SK-N-SH treated with all-trans-retinoic acid at 6 μM for 48 hours (cell line): ENCODE results near the gene CDKN1A.

Experiments used
- ATAC-seq: fragments of 200-7000 bp; cut with Tn5 transposase; 3 replicates; pipeline ENCODE4 v1.9.1; 2020; ENCODE audit warnings: mild to moderate bottlenecking, moderate library complexity
- ARNTL ChIP-seq: fragments of 450-650 bp; formaldehyde crosslinking; IDR thresholded peaks from 2 replicates; pipeline ENCODE4 v1.5.0; 2020; ENCODE audit warnings: low read depth, mild to moderate bottlenecking, moderate library complexity, borderline replicate concordance
- BACH2 ChIP-seq: fragments of 250-450 bp; sonication (Bioruptor Pico); IDR thresholded peaks from 2 replicates; pipeline ENCODE4 v1.9.0; 2021; ENCODE audit warnings: mild to moderate bottlenecking, borderline replicate concordance
- CREB5 ChIP-seq: fragments of 250-450 bp; sonication (Bioruptor Pico); IDR thresholded peaks from 2 replicates; pipeline ENCODE4 v1.5.1; 2020; ENCODE audit warnings: low read depth, mild to moderate bottlenecking, moderate library complexity
- CSDC2 ChIP-seq: fragments of 250-450 bp; sonication (Bioruptor Pico); IDR thresholded peaks from 2 replicates; pipeline ENCODE4 v1.5.0; 2020; ENCODE audit warnings: mild to moderate bottlenecking, moderate library complexity
- CSRNP3 ChIP-seq: fragments of 250-450 bp; sonication (Bioruptor Pico); IDR thresholded peaks from 2 replicates; pipeline ENCODE4 v1.5.1; 2021; ENCODE audit warnings: mild to moderate bottlenecking, moderate library complexity
- ESRRG ChIP-seq: fragments of 250-450 bp; sonication (Bioruptor Pico); IDR thresholded peaks from 2 replicates; pipeline ENCODE4 v1.6.1; 2021; ENCODE audit warnings: mild to moderate bottlenecking
- GLIS3 ChIP-seq: fragments of 250-450 bp; sonication (Bioruptor Pico); IDR thresholded peaks from 2 replicates; pipeline ENCODE4 v1.5.0; 2020; ENCODE audit warnings: mild to moderate bottlenecking, moderate library complexity
- ISL1 ChIP-seq: fragments of 250-450 bp; sonication (Bioruptor Pico); IDR thresholded peaks from 2 replicates; pipeline ENCODE4 v2.1.2; 2022; ENCODE audit warnings: mild to moderate bottlenecking, moderate library complexity
- OSR1 ChIP-seq: fragments of 250-450 bp; sonication (Bioruptor Pico); IDR thresholded peaks from 2 replicates; pipeline ENCODE4 v1.8.0; 2022; ENCODE audit warnings: moderate library complexity, mild to moderate bottlenecking, inconsistent platforms
- PPARA ChIP-seq: fragments of 250-450 bp; sonication (Bioruptor Pico); IDR thresholded peaks from 2 replicates; pipeline ENCODE4 v1.5.0; 2020; ENCODE audit warnings: mild to moderate bottlenecking, borderline replicate concordance
- RARB ChIP-seq: fragments of 250-450 bp; sonication (Bioruptor Pico); IDR thresholded peaks from 2 replicates; pipeline ENCODE4 v1.8.0; 2021; ENCODE audit warnings: mild to moderate bottlenecking, moderate library complexity
- SNAI2 ChIP-seq: fragments of 250-450 bp; sonication (Bioruptor Pico); IDR thresholded peaks from 2 replicates; pipeline ENCODE4 v1.5.0; 2020; ENCODE audit warnings: mild to moderate bottlenecking, moderate library complexity
- TCF4 ChIP-seq: fragments of 250-450 bp; sonication (Bioruptor Pico); IDR thresholded peaks from 2 replicates; pipeline ENCODE4 v1.8.0; 2021; ENCODE audit warnings: mild to moderate bottlenecking, moderate library complexity, borderline replicate concordance
- TOX ChIP-seq: fragments of 250-450 bp; sonication (Bioruptor Pico); IDR thresholded peaks from 2 replicates; pipeline ENCODE4 v1.8.0; 2021; ENCODE audit warnings: mild to moderate bottlenecking, moderate library complexity, borderline replicate concordance
- TSHZ2 ChIP-seq: fragments of 250-450 bp; sonication (Bioruptor Pico); IDR thresholded peaks from 2 replicates; pipeline ENCODE4 v1.5.0; 2020; ENCODE audit warnings: mild to moderate bottlenecking, moderate library complexity
- ZFP3 ChIP-seq: fragments of 250-450 bp; sonication (Bioruptor Pico); IDR thresholded peaks from 2 replicates; pipeline ENCODE4 v1.5.0; 2020; ENCODE audit warnings: mild to moderate bottlenecking, moderate library complexity
- ZFP30 ChIP-seq: fragments of 450-650 bp; formaldehyde crosslinking; IDR thresholded peaks from 2 replicates; pipeline ENCODE4 v1.5.0; 2022; ENCODE audit warnings: mild to moderate bottlenecking, moderate library complexity
- ZNF565 ChIP-seq: fragments of 450-650 bp; formaldehyde crosslinking; conservative IDR thresholded peaks from 2 replicates; pipeline ENCODE4 v1.5.0; 2020; ENCODE audit warnings: low read depth, mild to moderate bottlenecking, moderate library complexity
- ZNF70 ChIP-seq: fragments of 450-650 bp; formaldehyde crosslinking; IDR thresholded peaks from 2 replicates; pipeline ENCODE4 v1.5.0; 2020; ENCODE audit warnings: mild to moderate bottlenecking, moderate library complexity
- ZNF8 ChIP-seq: fragments of 450-650 bp; formaldehyde crosslinking; IDR thresholded peaks from 2 replicates; pipeline ENCODE4 v1.5.0; 2020; ENCODE audit warnings: mild to moderate bottlenecking, moderate library complexity
- TF ChIP-seq, protein P1 (sequence below): fragments of 250-450 bp; sonication (Bioruptor Pico); IDR thresholded peaks from 2 replicates; pipeline ENCODE4 v1.8.0; 2020; ENCODE audit warnings: mild to moderate bottlenecking, moderate library complexity, borderline replicate concordance
- TF ChIP-seq, protein P2 (sequence below): fragments of 250-450 bp; sonication (Bioruptor Pico); IDR thresholded peaks from 2 replicates; pipeline ENCODE4 v1.8.0; 2021; ENCODE audit warnings: low read depth, mild to moderate bottlenecking, moderate library complexity, borderline replicate concordance

CDKN1A gene

GRCh38 chr6:36712816-36713215, 34.3 kb downstream of the CDKN1A start:
- no peak for ATAC-seq
- TF ChIP-seq CREB5 (CRISPR knock-in tag) = no peak
- no peak for TF ChIP-seq TSHZ2
- TF ChIP-seq, protein P1, sequence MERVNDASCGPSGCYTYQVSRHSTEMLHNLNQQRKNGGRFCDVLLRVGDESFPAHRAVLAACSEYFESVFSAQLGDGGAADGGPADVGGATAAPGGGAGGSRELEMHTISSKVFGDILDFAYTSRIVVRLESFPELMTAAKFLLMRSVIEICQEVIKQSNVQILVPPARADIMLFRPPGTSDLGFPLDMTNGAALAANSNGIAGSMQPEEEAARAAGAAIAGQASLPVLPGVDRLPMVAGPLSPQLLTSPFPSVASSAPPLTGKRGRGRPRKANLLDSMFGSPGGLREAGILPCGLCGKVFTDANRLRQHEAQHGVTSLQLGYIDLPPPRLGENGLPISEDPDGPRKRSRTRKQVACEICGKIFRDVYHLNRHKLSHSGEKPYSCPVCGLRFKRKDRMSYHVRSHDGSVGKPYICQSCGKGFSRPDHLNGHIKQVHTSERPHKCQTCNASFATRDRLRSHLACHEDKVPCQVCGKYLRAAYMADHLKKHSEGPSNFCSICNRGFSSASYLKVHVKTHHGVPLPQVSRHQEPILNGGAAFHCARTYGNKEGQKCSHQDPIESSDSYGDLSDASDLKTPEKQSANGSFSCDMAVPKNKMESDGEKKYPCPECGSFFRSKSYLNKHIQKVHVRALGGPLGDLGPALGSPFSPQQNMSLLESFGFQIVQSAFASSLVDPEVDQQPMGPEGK (CRISPR knock-in tag) = no peak
- TF ChIP-seq PPARA (CRISPR knock-in tag) = no peak
- no peak for TF ChIP-seq CSDC2 (CRISPR knock-in tag)
- TF ChIP-seq TOX = no peak
- TF ChIP-seq ZNF8 (CRISPR knock-in tag) = no peak
- no peak for TF ChIP-seq ISL1 (CRISPR knock-in tag)
- TF ChIP-seq OSR1 = no peak
- TF ChIP-seq TCF4 (CRISPR knock-in tag) = no peak
- no peak for TF ChIP-seq CSRNP3 (CRISPR knock-in tag)
- TF ChIP-seq ZFP30 = no peak
- TF ChIP-seq ESRRG (CRISPR knock-in tag) = no peak
- TF ChIP-seq BACH2 (CRISPR knock-in tag) = no peak
- TF ChIP-seq RARB (CRISPR knock-in tag) = no peak

GRCh38 chr6:36713846-36714245, 35.3 kb downstream of the CDKN1A start:
- no peak for ATAC-seq
- TF ChIP-seq ARNTL (CRISPR knock-in tag) (no peak), PPARA (CRISPR knock-in tag) (no peak), ISL1 (CRISPR knock-in tag) (no peak), RARB (CRISPR knock-in tag) (no peak), ESRRG (CRISPR knock-in tag) (no peak)
- TF ChIP-seq, protein P1 (CRISPR knock-in tag) = no peak

GRCh38 chr6:36714511-36714910, 36.0 kb downstream of the CDKN1A start:
- ATAC-seq = no peak

More at GRCh38 chr6:36714511-36714910, 36.0 kb downstream of the CDKN1A start:
- TF ChIP-seq ZFP3 (no peak), TCF4 (CRISPR knock-in tag) (no peak), RARB (CRISPR knock-in tag) (no peak), BACH2 (CRISPR knock-in tag) (no peak), CSDC2 (CRISPR knock-in tag) (no peak), ZNF70 (CRISPR knock-in tag) (no peak), GLIS3 (CRISPR knock-in tag) (no peak), OSR1 (no peak), SNAI2 (no peak), ZNF565 (CRISPR knock-in tag) (no peak), ZNF8 (CRISPR knock-in tag) (no peak), ESRRG (CRISPR knock-in tag) (no peak), ZFP30 (no peak), PPARA (CRISPR knock-in tag) (no peak), CSRNP3 (CRISPR knock-in tag) (no peak)
- TF ChIP-seq, protein P2, sequence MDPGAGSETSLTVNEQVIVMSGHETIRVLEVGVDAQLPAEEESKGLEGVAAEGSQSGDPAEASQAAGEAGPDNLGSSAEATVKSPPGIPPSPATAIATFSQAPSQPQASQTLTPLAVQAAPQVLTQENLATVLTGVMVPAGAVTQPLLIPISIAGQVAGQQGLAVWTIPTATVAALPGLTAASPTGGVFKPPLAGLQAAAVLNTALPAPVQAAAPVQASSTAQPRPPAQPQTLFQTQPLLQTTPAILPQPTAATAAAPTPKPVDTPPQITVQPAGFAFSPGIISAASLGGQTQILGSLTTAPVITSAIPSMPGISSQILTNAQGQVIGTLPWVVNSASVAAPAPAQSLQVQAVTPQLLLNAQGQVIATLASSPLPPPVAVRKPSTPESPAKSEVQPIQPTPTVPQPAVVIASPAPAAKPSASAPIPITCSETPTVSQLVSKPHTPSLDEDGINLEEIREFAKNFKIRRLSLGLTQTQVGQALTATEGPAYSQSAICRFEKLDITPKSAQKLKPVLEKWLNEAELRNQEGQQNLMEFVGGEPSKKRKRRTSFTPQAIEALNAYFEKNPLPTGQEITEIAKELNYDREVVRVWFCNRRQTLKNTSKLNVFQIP = no peak
